Fibroblast of skin of scalp (primary cell): ENCODE results near the gene BCAS1.
A peak's percentile ranks its signal among the peaks of the same experiment; 100 is the strongest.

Experiments
- DNase-seq: peaks from one replicate; pipeline ENCODE4 v3.0.0-alpha.2; 2013

BCAS1 gene

GRCh38 chr20:53921443-53921973, 148.9 kb downstream of the BCAS1 start:
- DNase-seq, result no peak

- DNase-seq, result no peak
These were observed 149.6 kb downstream of the BCAS1 start for GRCh38 chr20:53920647-53921245.

- no peak for DNase-seq
These were observed 150.5 kb downstream of the BCAS1 start for GRCh38 chr20:53919886-53920285.

- DNase-seq, result no peak
These were observed 151.4 kb downstream of the BCAS1 start for GRCh38 chr20:53918949-53919361.

GRCh38 chr20:53918020-53918311, 152.4 kb downstream of the BCAS1 start:
- no peak for DNase-seq

- peak; percentile 97 for DNase-seq
These were observed 153.0 kb downstream of the BCAS1 start for GRCh38 chr20:53917145-53918019.

GRCh38 chr20:53916173-53916512, 154.3 kb downstream of the BCAS1 start:
- DNase-seq, result no peak

- DNase-seq, result peak; percentile 93
These were observed 154.8 kb downstream of the BCAS1 start for GRCh38 chr20:53915446-53916172.

GRCh38 chr20:53914781-53915445, 155.5 kb downstream of the BCAS1 start:
- DNase-seq, result peak; percentile 50

GRCh38 chr20:53914091-53914780, 156.2 kb downstream of the BCAS1 start:
- DNase-seq, result peak; percentile 45

GRCh38 chr20:53911301-53911700, 159.1 kb downstream of the BCAS1 start:
- no peak for DNase-seq

- no peak for DNase-seq
These were observed 159.9 kb downstream of the BCAS1 start for GRCh38 chr20:53910351-53911002.

- no peak for DNase-seq
These were observed 162.2 kb downstream of the BCAS1 start for GRCh38 chr20:53907968-53908751.

GRCh38 chr20:53905820-53906191, 164.6 kb downstream of the BCAS1 start:
- no peak for DNase-seq

GRCh38 chr20:53905019-53905819, 165.2 kb downstream of the BCAS1 start:
- no peak for DNase-seq

- no peak for DNase-seq
These were observed 166.1 kb downstream of the BCAS1 start for GRCh38 chr20:53904261-53904660.

GRCh38 chr20:53903652-53903987, 166.8 kb downstream of the BCAS1 start:
- no peak for DNase-seq

GRCh38 chr20:53902968-53903651, 167.3 kb downstream of the BCAS1 start:
- no peak for DNase-seq

GRCh38 chr20:53901497-53902096, 168.8 kb downstream of the BCAS1 start:
- DNase-seq, result no peak
